HG03469 (cell line): ENCODE measurements around the gene HIPK3.

ENCODE experiments used
- ATAC-seq: cut with Tn5 transposase; IDR thresholded peaks from one replicate; pipeline ENCODE4 v1.9.1; 2021; ENCODE audit warnings: mild to moderate bottlenecking, moderate library complexity, moderate number of reproducible peaks; ENCODE audit not compliant: unreplicated experiment

The HIPK3 gene

GRCh38 chr11:33388793-33389525, 131.8 kb downstream of the HIPK3 start:
- ATAC-seq = no peak

- ATAC-seq = peak; percentile 49
Observed at GRCh38 chr11:33389635-33390034, 132.5 kb downstream of the HIPK3 start.

- no peak for ATAC-seq
Observed at GRCh38 chr11:33390944-33391892, 134.0 kb downstream of the HIPK3 start.

GRCh38 chr11:33391893-33392251, 134.7 kb downstream of the HIPK3 start:
- ATAC-seq = no peak

GRCh38 chr11:33394431-33395109, 137.4 kb downstream of the HIPK3 start:
- ATAC-seq = no peak

GRCh38 chr11:33396361-33396760, 139.2 kb downstream of the HIPK3 start:
- no peak for ATAC-seq

- ATAC-seq = no peak
Observed at GRCh38 chr11:33399421-33399820, 142.2 kb downstream of the HIPK3 start.

- ATAC-seq = no peak
Observed at GRCh38 chr11:33402066-33402465, 144.9 kb downstream of the HIPK3 start.

GRCh38 chr11:33403344-33403743, 146.2 kb downstream of the HIPK3 start:
- no peak for ATAC-seq

- no peak for ATAC-seq
Observed at GRCh38 chr11:33405834-33406602, 148.8 kb downstream of the HIPK3 start.
